Neural progenitor cell (in vitro differentiated cells): ENCODE measurements around the gene IL6R.

Source experiments
- EZH2 ChIP-seq: fragments of 200-600 bp; sonication (generic); IDR thresholded peaks from 2 replicates; pipeline ENCODE4 v1.6.1; 2017; ENCODE audit warnings: antibody characterized with exemption, mild to moderate bottlenecking, moderate library complexity
- EZH2phosphoT487 ChIP-seq: fragments of 200-600 bp; sonication (generic); IDR thresholded peaks from 2 replicates; pipeline ENCODE4 v1.6.1; 2017; ENCODE audit warnings: antibody characterized with exemption
- TF ChIP-seq, protein P1 (sequence below): fragments of 200-600 bp; sonication (generic); IDR thresholded peaks from 2 replicates; pipeline ENCODE4 v1.5.1; 2017; ENCODE audit warnings: antibody characterized with exemption, mild to moderate bottlenecking

DNA sequence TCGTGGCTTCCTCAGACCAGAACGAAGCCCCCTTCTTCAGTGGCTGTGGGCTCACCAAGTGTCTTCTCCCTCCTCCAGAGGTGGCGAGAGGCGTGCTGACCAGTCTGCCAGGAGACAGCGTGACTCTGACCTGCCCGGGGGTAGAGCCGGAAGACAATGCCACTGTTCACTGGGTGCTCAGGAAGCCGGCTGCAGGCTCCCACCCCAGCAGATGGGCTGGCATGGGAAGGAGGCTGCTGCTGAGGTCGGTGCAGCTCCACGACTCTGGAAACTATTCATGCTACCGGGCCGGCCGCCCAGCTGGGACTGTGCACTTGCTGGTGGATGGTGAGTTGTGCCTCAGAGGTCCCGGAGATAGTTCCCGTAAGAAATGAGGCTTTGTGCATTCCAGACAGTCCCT is 24.0 kb downstream of the IL6R start:
- TF ChIP-seq EZH2 (no peak), EZH2phosphoT487 (no peak)
- TF ChIP-seq, protein P1, sequence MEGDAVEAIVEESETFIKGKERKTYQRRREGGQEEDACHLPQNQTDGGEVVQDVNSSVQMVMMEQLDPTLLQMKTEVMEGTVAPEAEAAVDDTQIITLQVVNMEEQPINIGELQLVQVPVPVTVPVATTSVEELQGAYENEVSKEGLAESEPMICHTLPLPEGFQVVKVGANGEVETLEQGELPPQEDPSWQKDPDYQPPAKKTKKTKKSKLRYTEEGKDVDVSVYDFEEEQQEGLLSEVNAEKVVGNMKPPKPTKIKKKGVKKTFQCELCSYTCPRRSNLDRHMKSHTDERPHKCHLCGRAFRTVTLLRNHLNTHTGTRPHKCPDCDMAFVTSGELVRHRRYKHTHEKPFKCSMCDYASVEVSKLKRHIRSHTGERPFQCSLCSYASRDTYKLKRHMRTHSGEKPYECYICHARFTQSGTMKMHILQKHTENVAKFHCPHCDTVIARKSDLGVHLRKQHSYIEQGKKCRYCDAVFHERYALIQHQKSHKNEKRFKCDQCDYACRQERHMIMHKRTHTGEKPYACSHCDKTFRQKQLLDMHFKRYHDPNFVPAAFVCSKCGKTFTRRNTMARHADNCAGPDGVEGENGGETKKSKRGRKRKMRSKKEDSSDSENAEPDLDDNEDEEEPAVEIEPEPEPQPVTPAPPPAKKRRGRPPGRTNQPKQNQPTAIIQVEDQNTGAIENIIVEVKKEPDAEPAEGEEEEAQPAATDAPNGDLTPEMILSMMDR = no peak
